ENCODE measurements around the gene PRTN3.

PRTN3 gene

GRCh38 chr19:803686-804418 lies 36.9 kb upstream of the PRTN3 start:
- DNase-seq (ENCODE audit: low spot score), result no peak

GRCh38 chr19:804419-805165 lies 36.2 kb upstream of the PRTN3 start:
- no peak for DNase-seq (ENCODE audit: low spot score)

- no peak for DNase-seq (ENCODE audit: low spot score)
Measured at GRCh38 chr19:805166-805551, 35.6 kb upstream of the PRTN3 start.

- no peak for DNase-seq (ENCODE audit: low spot score)
Measured at GRCh38 chr19:805600-806550, 34.9 kb upstream of the PRTN3 start.

GRCh38 chr19:806815-807421 lies 33.9 kb upstream of the PRTN3 start:
- DNase-seq (ENCODE audit: low spot score), result no peak

- no peak for DNase-seq (ENCODE audit: low spot score)
Measured at GRCh38 chr19:807627-808422, 33.0 kb upstream of the PRTN3 start.

GRCh38 chr19:808423-808775 lies 32.4 kb upstream of the PRTN3 start:
- DNase-seq (ENCODE audit: low spot score), result no peak

GRCh38 chr19:810077-810855 lies 30.5 kb upstream of the PRTN3 start:
- no peak for DNase-seq (ENCODE audit: low spot score)

GRCh38 chr19:810883-811489 lies 29.8 kb upstream of the PRTN3 start:
- DNase-seq (ENCODE audit: low spot score), result no peak

- no peak for DNase-seq (ENCODE audit: low spot score)
Measured at GRCh38 chr19:811506-812048, 29.2 kb upstream of the PRTN3 start.

- DNase-seq (ENCODE audit: low spot score), result no peak
Measured at GRCh38 chr19:812049-812746, 28.6 kb upstream of the PRTN3 start.

- DNase-seq (ENCODE audit: low spot score), result no peak
Measured at GRCh38 chr19:812747-813218, 28.0 kb upstream of the PRTN3 start.

- no peak for DNase-seq (ENCODE audit: low spot score)
Measured at GRCh38 chr19:813219-814151, 27.3 kb upstream of the PRTN3 start.

GRCh38 chr19:814152-815078 lies 26.4 kb upstream of the PRTN3 start:
- DNase-seq (ENCODE audit: low spot score), result no peak

GRCh38 chr19:815079-815774 lies 25.6 kb upstream of the PRTN3 start:
- DNase-seq (ENCODE audit: low spot score), result no peak
